ENCODE measurements around the gene SHISA7.
"Not testable (repeated sequence)": the region's sequence is repeated elsewhere in the genome, so short reads cannot be mapped to it uniquely, and the experiment has no call there.

SHISA7 gene

GRCh38 chr19:55432241-55432959 is 10.7 kb downstream of the SHISA7 start:
- H3K27ac ChIP-seq (ENCODE audit: low read length): no peak overlapping the region

GRCh38 chr19:55431183-55431582 is 11.9 kb downstream of the SHISA7 start:
- Histone ChIP-seq H3K4me3 (ENCODE audit: low read length) (no peak overlapping the region), H3K9me3 (ENCODE audit: control insufficient read depth, insufficient read depth, low read length) (no peaks in the 10 kb centered on the region), H3K4me1 (ENCODE audit: control insufficient read depth, insufficient read depth, low read length) (no peaks in the 10 kb centered on the region), H3K27ac (ENCODE audit: low read length) (no peak overlapping the region), H3K27me3 (ENCODE audit: control insufficient read depth, insufficient read depth, low read length) (no peaks in the 10 kb centered on the region), H3K36me3 (ENCODE audit: control insufficient read depth, insufficient read depth, low read length) (no peaks in the 10 kb centered on the region; the same call in 1 of the 2 replicates)
- no peak for DNase-seq (ENCODE audit: low read depth, low spot score)
- no CpG with 5 or more reads among the region's 1 CpG for WGBS (ENCODE audit: insufficient coverage, insufficient read length)

More at GRCh38 chr19:55432241-55432959, 10.7 kb downstream of the SHISA7 start:
- Histone ChIP-seq H3K4me1 (ENCODE audit: control insufficient read depth, insufficient read depth, low read length) (no peaks in the 10 kb centered on the region), H3K4me3 (ENCODE audit: low read length) (no peak overlapping the region), H3K9me3 (ENCODE audit: control insufficient read depth, insufficient read depth, low read length) (no peaks in the 10 kb centered on the region), H3K27me3 (ENCODE audit: control insufficient read depth, insufficient read depth, low read length) (no peaks in the 10 kb centered on the region), H3K36me3 (ENCODE audit: control insufficient read depth, insufficient read depth, low read length) (no peaks in the 10 kb centered on the region; the same call in 1 of the 2 replicates)
- no peak for DNase-seq (ENCODE audit: low read depth, low spot score)
- no CpG with 5 or more reads among the region's 14 CpGs for WGBS (ENCODE audit: insufficient coverage, insufficient read length)

- no peaks in the 10 kb centered on the region for H3K9me3 ChIP-seq (ENCODE audit: control insufficient read depth, insufficient read depth, low read length)
- H3K36me3 ChIP-seq (ENCODE audit: control insufficient read depth, insufficient read depth, low read length): no peaks in the 10 kb centered on the region
- DNase-seq (ENCODE audit: low read depth, low spot score): no peak
- H3K4me1 ChIP-seq (ENCODE audit: control insufficient read depth, insufficient read depth, low read length): no peaks in the 10 kb centered on the region; the same call in 1 of the 2 replicates
- no peaks in the 10 kb centered on the region for H3K27me3 ChIP-seq (ENCODE audit: control insufficient read depth, insufficient read depth, low read length)
- no CpG with 5 or more reads among the region's 2 CpGs for WGBS (ENCODE audit: insufficient coverage, insufficient read length)
- H3K4me3 ChIP-seq (ENCODE audit: low read length): no peak overlapping the region
- H3K27ac ChIP-seq (ENCODE audit: low read length): no peak overlapping the region
Measured at GRCh38 chr19:55426042-55426441, 17.1 kb downstream of the SHISA7 start.

- no CpG with 5 or more reads among the region's 3 CpGs for WGBS (ENCODE audit: insufficient coverage, insufficient read length)
- Histone ChIP-seq H3K27ac (ENCODE audit: low read length) (no peak overlapping the region), H3K27me3 (ENCODE audit: control insufficient read depth, insufficient read depth, low read length) (no peaks in the 10 kb centered on the region), H3K4me3 (ENCODE audit: low read length) (no peak overlapping the region), H3K9me3 (ENCODE audit: control insufficient read depth, insufficient read depth, low read length) (no peaks in the 10 kb centered on the region), H3K4me1 (ENCODE audit: control insufficient read depth, insufficient read depth, low read length) (no peaks in the 10 kb centered on the region; the same call in 1 of the 2 replicates), H3K36me3 (ENCODE audit: control insufficient read depth, insufficient read depth, low read length) (no peaks in the 10 kb centered on the region)
- no peak for DNase-seq (ENCODE audit: low read depth, low spot score)
Measured at GRCh38 chr19:55424518-55424917, 18.6 kb downstream of the SHISA7 start.

DNA sequence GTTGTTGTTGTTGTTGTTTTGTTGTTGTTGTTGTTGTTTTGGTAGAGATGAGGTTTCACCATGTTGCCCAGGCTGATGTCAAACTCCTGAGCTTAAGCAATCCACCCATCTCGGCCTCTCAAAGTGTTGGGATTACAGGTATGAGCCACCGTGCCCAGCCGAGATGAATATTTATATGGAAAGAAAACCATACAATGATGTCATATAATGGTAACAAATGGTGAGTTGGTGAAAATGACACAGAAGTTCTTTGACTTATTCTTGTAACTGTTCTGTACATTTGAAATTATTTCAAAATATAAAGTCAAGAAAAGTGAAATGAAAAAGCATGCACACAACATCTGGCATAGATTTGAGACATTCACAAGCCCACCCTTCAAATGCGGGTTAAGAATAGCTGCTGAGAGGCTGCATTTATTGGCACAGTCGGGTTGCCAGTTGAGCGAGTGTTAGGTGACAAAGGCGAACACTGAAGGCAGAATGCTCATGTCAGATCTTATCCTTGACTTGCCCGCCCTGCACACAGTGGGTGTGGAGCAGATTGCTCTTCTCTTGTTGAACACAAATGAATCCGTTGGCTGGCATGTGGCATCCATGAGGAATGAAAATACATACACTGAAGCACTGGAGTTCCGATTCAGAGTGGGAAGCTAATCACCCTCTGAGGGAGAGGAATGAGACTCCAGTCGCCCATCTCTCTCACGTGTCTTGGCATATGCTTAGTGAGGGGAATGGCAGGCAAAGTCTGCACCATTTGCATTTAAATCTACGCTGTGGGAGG is 19.7 kb downstream of the SHISA7 start:
- H3K4me3 ChIP-seq (ENCODE audit: low read length): no peak overlapping the region
- no peak for DNase-seq (ENCODE audit: low read depth, low spot score)
- H3K9me3 ChIP-seq (ENCODE audit: control insufficient read depth, insufficient read depth, low read length): no peaks in the 10 kb centered on the region
- no peaks in the 10 kb centered on the region; the same call in 1 of the 2 replicates for H3K4me1 ChIP-seq (ENCODE audit: control insufficient read depth, insufficient read depth, low read length)
- no peaks in the 10 kb centered on the region for H3K36me3 ChIP-seq (ENCODE audit: control insufficient read depth, insufficient read depth, low read length)
- H3K27ac ChIP-seq (ENCODE audit: low read length): no peak overlapping the region
- WGBS (ENCODE audit: insufficient coverage, insufficient read length): no CpG with 5 or more reads among the region's 13 CpGs
- H3K27me3 ChIP-seq (ENCODE audit: control insufficient read depth, insufficient read depth, low read length): no peaks in the 10 kb centered on the region

- not testable (repeated sequence) for H3K36me3 ChIP-seq (ENCODE audit: control insufficient read depth, insufficient read depth, low read length); H3K4me1 ChIP-seq (ENCODE audit: control insufficient read depth, insufficient read depth, low read length); DNase-seq (ENCODE audit: low read depth, low spot score); H3K9me3 ChIP-seq (ENCODE audit: control insufficient read depth, insufficient read depth, low read length); H3K27me3 ChIP-seq (ENCODE audit: control insufficient read depth, insufficient read depth, low read length); H3K4me3 ChIP-seq (ENCODE audit: low read length); H3K27ac ChIP-seq (ENCODE audit: low read length)
- WGBS (ENCODE audit: insufficient coverage, insufficient read length): no CpG with 5 or more reads among the region's 4 CpGs
Measured at GRCh38 chr19:55421281-55421680, 21.8 kb downstream of the SHISA7 start.

- H3K9me3 ChIP-seq (ENCODE audit: control insufficient read depth, insufficient read depth, low read length): no peaks in the 10 kb centered on the region
- no CpG with 5 or more reads among the region's 5 CpGs for WGBS (ENCODE audit: insufficient coverage, insufficient read length)
- H3K27ac ChIP-seq (ENCODE audit: low read length): no peak overlapping the region
- no peaks in the 10 kb centered on the region for H3K36me3 ChIP-seq (ENCODE audit: control insufficient read depth, insufficient read depth, low read length)
- no peak for DNase-seq (ENCODE audit: low read depth, low spot score)
- H3K4me3 ChIP-seq (ENCODE audit: low read length): no peak overlapping the region
- H3K4me1 ChIP-seq (ENCODE audit: control insufficient read depth, insufficient read depth, low read length): no peaks in the 10 kb centered on the region; the same call in 1 of the 2 replicates
- H3K27me3 ChIP-seq (ENCODE audit: control insufficient read depth, insufficient read depth, low read length): no peaks in the 10 kb centered on the region
Measured at GRCh38 chr19:55419624-55420236, 23.4 kb downstream of the SHISA7 start.

GRCh38 chr19:55419103-55419502 is 24.0 kb downstream of the SHISA7 start:
- H3K27ac ChIP-seq (ENCODE audit: low read length): no peak overlapping the region
- no peaks in the 10 kb centered on the region for H3K27me3 ChIP-seq (ENCODE audit: control insufficient read depth, insufficient read depth, low read length)
- H3K4me3 ChIP-seq (ENCODE audit: low read length): no peak overlapping the region
- no peak for DNase-seq (ENCODE audit: low read depth, low spot score)
- H3K4me1 ChIP-seq (ENCODE audit: control insufficient read depth, insufficient read depth, low read length): no peaks in the 10 kb centered on the region; the same call in 1 of the 2 replicates
- H3K36me3 ChIP-seq (ENCODE audit: control insufficient read depth, insufficient read depth, low read length): no peaks in the 10 kb centered on the region
- H3K9me3 ChIP-seq (ENCODE audit: control insufficient read depth, insufficient read depth, low read length): no peaks in the 10 kb centered on the region
- WGBS (ENCODE audit: insufficient coverage, insufficient read length): no CpG with 5 or more reads among the region's 5 CpGs

DNA sequence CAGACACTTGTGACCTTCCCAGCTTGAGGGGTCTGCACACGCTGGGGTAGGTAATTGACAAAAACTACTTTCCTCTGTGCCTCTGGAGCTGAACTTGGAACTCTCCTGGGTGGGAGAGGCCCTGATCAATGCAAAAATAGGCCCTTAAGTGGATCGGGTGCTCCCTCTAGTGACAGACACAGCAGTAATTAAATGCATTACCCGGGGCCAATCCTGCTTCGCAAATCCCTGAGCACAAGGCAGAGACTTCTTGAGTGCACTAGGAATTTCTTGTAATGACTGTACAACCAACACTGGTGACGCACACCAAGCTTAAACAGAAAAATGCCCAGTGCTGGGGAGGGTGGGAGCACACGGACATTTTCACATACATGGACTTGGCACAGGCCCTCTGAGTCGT is 24.9 kb downstream of the SHISA7 start:
- H3K4me3 ChIP-seq (ENCODE audit: low read length): no peak overlapping the region
- no peak overlapping the region for H3K27ac ChIP-seq (ENCODE audit: low read length)
- no peaks in the 10 kb centered on the region for H3K27me3 ChIP-seq (ENCODE audit: control insufficient read depth, insufficient read depth, low read length)
- H3K4me1 ChIP-seq (ENCODE audit: control insufficient read depth, insufficient read depth, low read length): no peaks in the 10 kb centered on the region
- DNase-seq (ENCODE audit: low read depth, low spot score): no peak
- WGBS (ENCODE audit: insufficient coverage, insufficient read length): no CpG with 5 or more reads among the region's 7 CpGs
- no peaks in the 10 kb centered on the region for H3K9me3 ChIP-seq (ENCODE audit: control insufficient read depth, insufficient read depth, low read length)
- no peaks in the 10 kb centered on the region for H3K36me3 ChIP-seq (ENCODE audit: control insufficient read depth, insufficient read depth, low read length)

DNA sequence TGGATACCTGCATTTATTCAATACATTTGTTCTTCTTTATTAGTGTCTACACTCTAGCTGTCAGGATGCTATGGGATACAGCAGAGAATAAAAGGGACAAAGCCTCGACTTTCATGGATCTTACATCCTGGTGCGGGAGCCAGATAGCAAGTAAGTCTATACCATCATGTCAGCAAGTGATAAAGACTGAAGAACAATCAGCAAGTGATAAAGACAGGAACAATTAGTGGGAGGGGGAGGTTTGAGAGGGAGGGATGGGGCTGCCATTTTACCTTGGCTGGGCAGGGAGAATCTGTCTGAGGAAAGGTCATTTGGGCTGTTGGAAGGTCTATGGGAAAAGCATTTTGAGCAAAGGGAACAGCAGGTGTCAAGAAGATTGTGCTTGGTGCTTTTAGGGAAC is 32.9 kb downstream of the SHISA7 start:
- no CpG with 5 or more reads among the region's 2 CpGs for WGBS (ENCODE audit: insufficient coverage, insufficient read length)
- H3K27me3 ChIP-seq (ENCODE audit: control insufficient read depth, insufficient read depth, low read length): no peaks in the 10 kb centered on the region
- H3K4me3 ChIP-seq (ENCODE audit: low read length): no peak overlapping the region
- DNase-seq (ENCODE audit: low read depth, low spot score): no peak
- peaks cover 7% of the 10 kb centered on the region; the same call in 1 of the 2 replicates for H3K4me1 ChIP-seq (ENCODE audit: control insufficient read depth, insufficient read depth, low read length)
- H3K27ac ChIP-seq (ENCODE audit: low read length): no peak overlapping the region
- no peaks in the 10 kb centered on the region for H3K9me3 ChIP-seq (ENCODE audit: control insufficient read depth, insufficient read depth, low read length)
- H3K36me3 ChIP-seq (ENCODE audit: control insufficient read depth, insufficient read depth, low read length): peaks cover 2% of the 10 kb centered on the region; the same call in 1 of the 2 replicates
